Measurements from ENCODE around the gene MBTPS1. TPM values are rescaled to one million over a fixed set of nuclear protein-coding genes. Genes with fewer than 3 reads are reported as not detected.

The MBTPS1 gene
- total RNA-seq, 1 experiment from 2014 or later, result 56.1 TPM

DNA sequence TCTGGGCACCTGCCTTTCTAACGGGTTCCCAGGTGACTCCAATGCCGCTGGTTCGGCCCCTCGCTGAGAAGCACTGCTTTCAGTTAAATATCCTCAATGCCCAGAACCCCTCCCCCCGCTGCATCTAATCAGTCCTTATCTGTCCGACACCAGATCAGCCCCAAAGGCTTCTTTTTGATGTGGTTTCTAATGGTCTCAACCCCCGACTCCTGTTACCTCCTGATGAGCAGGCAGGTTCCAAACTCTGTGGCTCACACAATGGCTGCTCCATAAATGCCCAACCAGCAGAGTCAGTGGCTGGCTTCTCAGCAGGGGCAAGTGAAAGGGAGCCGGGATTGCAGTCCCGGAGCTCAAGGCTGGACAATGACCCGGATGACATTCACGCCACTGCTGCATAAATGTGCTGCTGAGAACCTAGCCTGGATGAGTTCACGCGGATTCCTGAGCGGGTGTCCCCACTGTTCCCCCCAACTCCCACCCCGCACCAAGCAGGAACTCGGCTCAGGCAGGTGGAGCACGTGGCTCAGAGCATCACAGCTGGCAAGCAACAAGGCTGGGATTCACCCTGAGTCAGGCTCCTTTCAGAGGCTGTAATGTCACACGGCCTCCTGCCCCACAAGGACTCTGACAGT is 73.1 kb downstream of the MBTPS1 start:
- Histone ChIP-seq H3K9me3 (ENCODE audit: low read length) (no peaks in the 10 kb centered on the region), H3K27me3 (ENCODE audit: low read length) (no peaks in the 10 kb centered on the region), H4K20me1 (ENCODE audit: low read length) (no peaks in the 10 kb centered on the region), H2AFZ (ENCODE audit: low read length) (no peak overlapping the region), H3K36me3 (ENCODE audit: low read depth, low read length) (no peaks in the 10 kb centered on the region), H3F3A (ENCODE audit: low read length, unreplicated experiment) (no peaks in the 10 kb centered on the region), H3K27ac (ENCODE audit: low read length) (no peak overlapping the region), H3K4me3 (ENCODE audit: low read length) (no peak overlapping the region), H3K4me2 (ENCODE audit: low read length) (no peak overlapping the region), H3K79me2 (ENCODE audit: low read length) (no peaks in the 10 kb centered on the region), H3K9ac (ENCODE audit: low read length) (no peak overlapping the region), H3K9me2 (replicated peaks; ENCODE audit: low read length) (no peaks in the 10 kb centered on the region), H3K4me1 (ENCODE audit: insufficient read depth, low read length) (no peaks in the 10 kb centered on the region)
- no peak for TF ChIP-seq EZH2 (IDR thresholded peaks at IDR 0.05; ENCODE audit: low read length, unreplicated experiment)
- TF ChIP-seq, protein P1, sequence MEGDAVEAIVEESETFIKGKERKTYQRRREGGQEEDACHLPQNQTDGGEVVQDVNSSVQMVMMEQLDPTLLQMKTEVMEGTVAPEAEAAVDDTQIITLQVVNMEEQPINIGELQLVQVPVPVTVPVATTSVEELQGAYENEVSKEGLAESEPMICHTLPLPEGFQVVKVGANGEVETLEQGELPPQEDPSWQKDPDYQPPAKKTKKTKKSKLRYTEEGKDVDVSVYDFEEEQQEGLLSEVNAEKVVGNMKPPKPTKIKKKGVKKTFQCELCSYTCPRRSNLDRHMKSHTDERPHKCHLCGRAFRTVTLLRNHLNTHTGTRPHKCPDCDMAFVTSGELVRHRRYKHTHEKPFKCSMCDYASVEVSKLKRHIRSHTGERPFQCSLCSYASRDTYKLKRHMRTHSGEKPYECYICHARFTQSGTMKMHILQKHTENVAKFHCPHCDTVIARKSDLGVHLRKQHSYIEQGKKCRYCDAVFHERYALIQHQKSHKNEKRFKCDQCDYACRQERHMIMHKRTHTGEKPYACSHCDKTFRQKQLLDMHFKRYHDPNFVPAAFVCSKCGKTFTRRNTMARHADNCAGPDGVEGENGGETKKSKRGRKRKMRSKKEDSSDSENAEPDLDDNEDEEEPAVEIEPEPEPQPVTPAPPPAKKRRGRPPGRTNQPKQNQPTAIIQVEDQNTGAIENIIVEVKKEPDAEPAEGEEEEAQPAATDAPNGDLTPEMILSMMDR (conservative IDR thresholded peaks at IDR 0.05; ENCODE audit: low read depth, low read length), result no peak
- TF ChIP-seq EZH2phosphoT487 (IDR thresholded peaks at IDR 0.05; ENCODE audit: borderline replicate concordance, low read length), result no peak
- CTCF ChIA-PET, result interaction anchor here (1.7 kb wide), 1 partner anchor 29 kb away, joined by 6 read pairs; no protein-coding TSS in a partner anchor
- POLR2A ChIA-PET (ENCODE audit: unreplicated experiment), result no interaction called here
- intact Hi-C loops (cut with micrococcal nuclease), result loop anchor here (1.0 kb wide), 1 partner anchor 75 kb away; the partner anchor contains the start of gene NECAB2
- no TSS peak for BruUV-seq (replicated peaks)
- no peak for ATAC-seq
- DNase-seq, result no peak

DNA sequence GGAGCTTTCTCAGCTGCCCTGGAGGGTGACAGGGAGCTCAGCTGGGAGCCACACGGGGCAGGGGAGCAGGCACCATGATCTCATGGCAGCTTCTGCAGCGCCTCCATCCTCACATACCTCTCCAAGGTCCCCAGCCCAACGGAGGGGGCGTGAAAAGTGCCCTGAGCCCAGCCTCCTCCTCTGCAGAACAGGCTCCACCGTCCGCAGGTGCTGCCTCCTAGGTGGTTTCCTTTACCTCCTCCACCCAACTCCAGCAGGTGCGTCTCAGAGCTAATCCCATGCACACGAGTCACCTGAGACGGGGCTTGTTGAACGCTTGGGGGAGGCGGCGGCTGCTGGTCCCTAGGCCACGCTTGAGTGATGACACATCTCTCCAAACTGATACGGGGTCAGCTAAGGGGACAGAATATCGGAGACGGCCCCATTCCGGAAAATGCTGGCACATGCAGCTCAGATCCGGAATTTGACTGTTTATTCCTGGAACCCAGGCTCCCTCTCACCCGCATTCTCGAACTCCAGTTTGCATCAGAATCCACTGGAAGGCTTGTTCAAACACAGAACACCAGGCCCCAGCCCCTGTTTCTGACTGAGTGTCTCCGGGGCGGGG is 73.8 kb downstream of the MBTPS1 start:
- H3K9me3 ChIP-seq (ENCODE audit: low read length), result no peaks in the 10 kb centered on the region
- H3K4me2 ChIP-seq (ENCODE audit: low read length), result no peak overlapping the region
- BruUV-seq (replicated peaks), result no TSS peak
- no peaks in the 10 kb centered on the region for H3F3A ChIP-seq (ENCODE audit: low read length, unreplicated experiment)
- CTCF ChIA-PET, result interaction anchor here (0.6 kb wide), 1 partner anchor 67 kb away, joined by 5 read pairs; no protein-coding TSS in a partner anchor
- TF ChIP-seq EZH2phosphoT487 (IDR thresholded peaks at IDR 0.05; ENCODE audit: borderline replicate concordance, low read length), result no peak
- no peak for TF ChIP-seq EZH2 (IDR thresholded peaks at IDR 0.05; ENCODE audit: low read length, unreplicated experiment)
- TF ChIP-seq, protein P1 (conservative IDR thresholded peaks at IDR 0.05; ENCODE audit: low read depth, low read length), result no peak
- intact Hi-C loops (cut with micrococcal nuclease), result no loop called here
- no peaks in the 10 kb centered on the region for H3K36me3 ChIP-seq (ENCODE audit: low read depth, low read length)
- H2AFZ ChIP-seq (ENCODE audit: low read length), result no peak overlapping the region
- DNase-seq, result no peak
- H3K4me3 ChIP-seq (ENCODE audit: low read length), result no peak overlapping the region
- H4K20me1 ChIP-seq (ENCODE audit: low read length), result no peaks in the 10 kb centered on the region
- H3K4me1 ChIP-seq (ENCODE audit: insufficient read depth, low read length), result no peaks in the 10 kb centered on the region
- H3K9ac ChIP-seq (ENCODE audit: low read length), result no peak overlapping the region
- H3K9me2 ChIP-seq (replicated peaks; ENCODE audit: low read length), result no peaks in the 10 kb centered on the region
- H3K27ac ChIP-seq (ENCODE audit: low read length), result no peak overlapping the region
- H3K27me3 ChIP-seq (ENCODE audit: low read length), result no peaks in the 10 kb centered on the region
- POLR2A ChIA-PET (ENCODE audit: unreplicated experiment), result no interaction called here
- no peaks in the 10 kb centered on the region for H3K79me2 ChIP-seq (ENCODE audit: low read length)
- ATAC-seq, result no peak

DNA sequence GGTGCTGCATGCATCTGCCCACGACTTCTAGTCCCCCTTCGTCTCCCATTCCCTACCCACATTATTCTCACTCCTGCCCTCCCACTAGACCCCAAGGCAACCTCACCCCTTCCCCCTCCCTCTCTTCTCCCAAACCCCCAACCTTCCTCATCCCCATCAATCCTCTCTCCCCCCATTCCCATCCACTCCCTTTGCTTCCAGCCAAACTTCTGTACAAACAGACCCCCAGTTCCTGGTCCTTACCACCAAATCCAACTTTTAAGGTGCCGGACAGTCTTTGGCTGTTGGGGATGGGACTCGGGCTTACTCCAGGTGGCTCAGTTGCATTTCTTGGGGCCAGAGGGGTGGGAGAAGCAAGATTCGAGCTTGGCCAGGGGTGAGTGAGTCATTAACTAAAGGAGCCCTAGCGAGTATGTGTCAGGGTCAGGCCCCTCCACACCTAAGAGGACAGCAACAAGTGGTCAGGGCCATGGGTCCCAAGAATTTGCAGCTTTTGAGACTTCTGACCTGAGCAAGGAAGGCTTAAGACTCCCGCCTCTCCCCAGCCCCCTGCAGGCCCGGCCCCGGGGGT is 74.3 kb downstream of the MBTPS1 start, which contains the start of gene SLC38A8:
TSS of gene SLC38A8 (minus strand) at position 488 of the 571 bp plus-strand sequence. CDS start 638 bp downstream, outside the sequence.
- TF ChIP-seq EZH2phosphoT487 (IDR thresholded peaks at IDR 0.05; ENCODE audit: borderline replicate concordance, low read length), result no peak
- no peak for TF ChIP-seq EZH2 (IDR thresholded peaks at IDR 0.05; ENCODE audit: low read length, unreplicated experiment)
- TF ChIP-seq, protein P1 (conservative IDR thresholded peaks at IDR 0.05; ENCODE audit: low read depth, low read length), result no peak
- Histone ChIP-seq H3K27ac (ENCODE audit: low read length) (no peak within 1 kb of the TSS), H3K36me3 (ENCODE audit: low read depth, low read length) (no peaks in the 10 kb centered on the region), H2AFZ (ENCODE audit: low read length) (no peak within 1 kb of the TSS), H3K79me2 (ENCODE audit: low read length) (no peaks in the 10 kb centered on the region), H3F3A (ENCODE audit: low read length, unreplicated experiment) (no peaks in the 10 kb centered on the region), H3K9ac (ENCODE audit: low read length) (no peak within 1 kb of the TSS), H3K9me3 (ENCODE audit: low read length) (no peaks in the 10 kb centered on the region), H3K4me3 (ENCODE audit: low read length) (no peak within 1 kb of the TSS), H3K27me3 (ENCODE audit: low read length) (no peaks in the 10 kb centered on the region), H4K20me1 (ENCODE audit: low read length) (no peaks in the 10 kb centered on the region), H3K9me2 (replicated peaks; ENCODE audit: low read length) (no peaks in the 10 kb centered on the region), H3K4me1 (ENCODE audit: insufficient read depth, low read length) (no peaks in the 10 kb centered on the region), H3K4me2 (ENCODE audit: low read length) (no peak within 1 kb of the TSS)
- ChIA-PET POLR2A (ENCODE audit: unreplicated experiment) (no interaction called here), CTCF (interaction anchor here (0.6 kb wide), 1 partner anchor 67 kb away, joined by 5 read pairs; no protein-coding TSS in a partner anchor)
- ATAC-seq (no peak), DNase-seq (no peak)
- intact Hi-C loops (cut with micrococcal nuclease), result no loop called here
- BruUV-seq (replicated peaks), result no TSS peak
